SJCRH30 (cell line): ENCODE data around the gene HLCS. TPM values are rescaled to one million over a fixed set of nuclear protein-coding genes. Genes with fewer than 3 reads are reported as not detected.

ENCODE experiments used
- DNase-seq, 2 experiments: peaks; one replicate each; pipeline ENCODE4 v3.0.0-alpha.2; 2015 to 2020
- H3K27ac ChIP-seq: fragments of 250-450 bp; sonication (Bioruptor Pico); 2 replicates; pipeline ENCODE4 v1.5.1; 2020; ENCODE audit warnings: mild to moderate bottlenecking, moderate library complexity
- H3K27me3 ChIP-seq: fragments of 250-450 bp; sonication (Bioruptor Pico); 2 replicates; pipeline ENCODE4 v1.5.1; 2020; ENCODE audit warnings: mild to moderate bottlenecking, moderate library complexity
- H3K36me3 ChIP-seq: fragments of 250-450 bp; sonication (Bioruptor Pico); 2 replicates; pipeline ENCODE4 v1.5.1; 2020; ENCODE audit warnings: mild to moderate bottlenecking, moderate library complexity
- H3K4me1 ChIP-seq: fragments of 250-450 bp; sonication (Bioruptor Pico); 2 replicates; pipeline ENCODE4 v1.5.1; 2020; ENCODE audit warnings: mild to moderate bottlenecking, moderate library complexity
- H3K4me3 ChIP-seq: fragments of 250-450 bp; sonication (Bioruptor Pico); 2 replicates; pipeline ENCODE4 v1.5.1; 2020; ENCODE audit warnings: mild to moderate bottlenecking, moderate library complexity
- H3K9me3 ChIP-seq: fragments of 250-450 bp; sonication (Bioruptor Pico); replicated peaks from 2 replicates; pipeline ENCODE4 v1.5.1; 2020; ENCODE audit warnings: mild to moderate bottlenecking, moderate library complexity
- total RNA-seq: library from RNA; depleted of rRNA; stranded (reverse); fragments of >200 nt; shearing (Covaris generic); gene quantifications from 2 replicates; pipeline ENCODE4 v1.2.3, GENCODE V29; 2014

Gene HLCS
- total RNA-seq, 1 experiment from 2014 or later, result 15.3 TPM

DNA sequence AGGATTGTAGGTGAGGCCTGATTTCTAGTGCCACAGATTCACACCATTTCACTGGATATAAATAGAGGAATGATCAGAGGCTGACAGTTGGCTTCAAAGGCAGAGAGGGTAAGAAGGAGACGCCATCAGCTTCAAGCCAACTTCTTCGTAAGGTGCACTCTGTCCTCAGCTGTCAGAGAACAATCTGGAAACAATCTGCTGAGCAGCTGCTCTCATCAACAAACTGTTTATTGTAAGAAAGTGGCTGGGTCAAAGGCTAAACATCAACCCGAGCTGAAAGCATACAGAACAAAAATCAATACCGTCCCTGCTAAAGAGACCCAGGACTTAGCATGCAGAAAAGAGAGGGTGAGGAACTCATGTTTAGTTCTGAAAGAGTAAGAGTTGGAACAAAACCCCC lies 48.2 kb downstream of the HLCS start:
- Histone ChIP-seq H3K9me3 (0 out of 2 replicates have a peak, but pooled peaks cover 3% of the 10 kb centered on the region), H3K27ac (no peak overlapping the region), H3K4me3 (no peak overlapping the region), H3K27me3 (no peaks in the 10 kb centered on the region), H3K4me1 (no peaks in the 10 kb centered on the region), H3K36me3 (no peaks in the 10 kb centered on the region)
- no peak for DNase-seq

DNA sequence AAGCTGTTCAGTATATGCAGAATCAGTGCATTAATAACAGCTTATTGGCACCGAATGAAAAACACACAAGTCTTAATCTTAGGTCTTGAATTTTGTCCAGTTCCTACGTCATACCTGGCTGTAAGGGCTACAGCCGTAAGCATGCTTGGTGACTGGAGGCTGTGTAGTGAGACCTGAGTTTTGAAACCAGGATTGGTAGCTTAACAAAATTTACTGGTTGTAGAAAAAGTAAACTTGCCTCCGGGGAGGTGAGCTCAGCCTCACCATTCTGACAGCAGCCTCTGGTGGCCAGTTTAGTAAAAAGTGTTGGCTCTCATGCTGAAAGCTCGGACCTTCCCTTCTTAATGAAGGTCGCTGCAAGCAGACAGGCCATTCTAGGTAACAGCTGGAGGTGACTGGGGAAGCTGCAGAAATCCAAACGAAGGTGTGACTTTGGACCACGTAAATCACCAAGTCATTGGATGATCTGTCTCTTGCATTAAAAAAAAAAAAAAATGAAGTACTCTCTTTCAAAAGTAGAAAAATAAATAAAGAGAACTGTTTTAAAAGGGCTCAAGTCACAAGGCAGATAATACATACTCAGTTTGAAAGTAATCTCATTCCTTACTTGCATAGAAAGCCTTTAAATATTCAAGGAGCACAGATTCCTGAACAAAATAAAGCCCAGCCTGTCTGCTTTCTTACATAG lies 48.9 kb downstream of the HLCS start:
- no peak overlapping the region for H3K27ac ChIP-seq
- 0 out of 2 replicates have a peak, but pooled peaks cover 3% of the 10 kb centered on the region for H3K9me3 ChIP-seq
- peak in 1 of 2 experiments; percentile 18 for DNase-seq
- no peaks in the 10 kb centered on the region for H3K36me3 ChIP-seq
- H3K27me3 ChIP-seq, result no peaks in the 10 kb centered on the region
- no peaks in the 10 kb centered on the region for H3K4me1 ChIP-seq
- H3K4me3 ChIP-seq, result no peak overlapping the region

DNA sequence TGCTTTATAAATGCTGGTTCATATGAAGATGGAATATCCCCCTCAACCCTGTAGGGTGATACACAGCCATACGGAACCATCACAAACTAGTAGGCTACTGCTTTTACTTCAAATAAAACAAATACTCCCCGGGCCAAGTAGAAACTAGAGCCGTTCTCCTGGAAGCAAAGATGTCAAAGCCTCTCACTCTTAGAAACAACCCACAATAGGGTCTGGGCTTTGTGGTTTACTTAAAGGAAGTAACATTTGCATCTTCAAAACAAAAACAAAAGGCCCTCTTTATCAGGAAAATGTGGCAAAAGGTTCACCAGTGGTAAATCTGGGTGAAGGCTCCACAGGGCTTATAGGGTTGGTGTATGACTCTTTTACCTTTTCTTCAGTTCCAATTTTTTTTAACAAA lies 49.8 kb downstream of the HLCS start:
- Histone ChIP-seq H3K4me3 (no peak overlapping the region), H3K27me3 (no peaks in the 10 kb centered on the region), H3K4me1 (no peaks in the 10 kb centered on the region), H3K36me3 (no peaks in the 10 kb centered on the region), H3K27ac (no peak overlapping the region), H3K9me3 (0 out of 2 replicates have a peak, but pooled peaks cover 3% of the 10 kb centered on the region)
- no peak for DNase-seq

GRCh38 chr21:36915696-36916245 lies 50.7 kb downstream of the HLCS start:
- H3K9me3 ChIP-seq, result 0 out of 2 replicates have a peak, but pooled peaks cover 3% of the 10 kb centered on the region
- H3K27me3 ChIP-seq, result no peaks in the 10 kb centered on the region
- peaks cover 3% of the 10 kb centered on the region for H3K4me1 ChIP-seq
- H3K27ac ChIP-seq, result no peak overlapping the region
- DNase-seq, result no peak
- no peak overlapping the region for H3K4me3 ChIP-seq
- no peaks in the 10 kb centered on the region for H3K36me3 ChIP-seq

- no peak overlapping the region for H3K27ac ChIP-seq
- H3K9me3 ChIP-seq, result 0 out of 2 replicates have a peak, but pooled peaks cover 3% of the 10 kb centered on the region
- DNase-seq, result no peak
- no peaks in the 10 kb centered on the region for H3K27me3 ChIP-seq
- H3K4me1 ChIP-seq, result peaks cover 7% of the 10 kb centered on the region
- H3K4me3 ChIP-seq, result no peak overlapping the region
- H3K36me3 ChIP-seq, result no peaks in the 10 kb centered on the region
These were observed 51.3 kb downstream of the HLCS start for GRCh38 chr21:36915014-36915695.

DNA sequence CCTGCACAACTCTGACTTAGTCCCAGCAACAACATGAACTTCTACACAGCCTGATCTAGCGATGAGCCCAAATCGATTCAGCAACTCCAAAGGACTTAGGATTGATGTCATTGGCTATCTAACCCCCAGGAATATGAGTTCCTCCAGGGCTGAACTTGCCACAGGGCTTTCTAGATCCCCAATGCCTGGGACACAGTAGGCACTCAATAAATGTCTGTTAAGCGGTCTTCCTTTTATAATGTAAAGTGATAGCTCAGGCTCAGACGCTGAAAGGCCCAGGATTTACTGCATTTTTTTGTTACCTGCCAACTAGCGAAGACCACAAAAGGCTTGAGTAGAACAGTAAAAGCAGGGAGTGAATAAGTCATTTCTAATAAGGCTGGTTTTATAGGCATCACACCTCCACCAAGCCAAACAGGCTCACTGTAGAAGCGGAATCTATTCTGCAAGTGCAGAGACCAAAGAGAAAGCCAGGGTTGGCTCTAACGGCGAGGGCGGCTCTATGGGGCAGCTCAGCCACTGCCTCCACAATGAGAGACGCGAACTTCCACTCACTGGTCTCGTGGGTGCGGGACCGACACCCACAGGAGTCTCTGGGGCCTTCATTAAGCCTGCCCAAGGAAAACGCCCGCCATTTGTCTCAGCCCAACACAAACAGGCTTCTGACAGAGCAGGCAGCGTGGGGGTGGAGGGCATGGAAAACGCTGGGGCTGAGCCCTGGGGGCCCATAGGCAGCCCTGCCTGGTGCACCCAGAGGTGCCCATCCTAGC lies 52.0 kb downstream of the HLCS start:
- no peaks in the 10 kb centered on the region for H3K27me3 ChIP-seq

GRCh38 chr21:36913247-36914169 lies 53.0 kb downstream of the HLCS start:
- Histone ChIP-seq H3K4me1 (peaks cover 7% of the 10 kb centered on the region), H3K27me3 (no peaks in the 10 kb centered on the region), H3K4me3 (no peak overlapping the region), H3K9me3 (no peaks in the 10 kb centered on the region), H3K27ac (no peak overlapping the region), H3K36me3 (no peaks in the 10 kb centered on the region)
- DNase-seq, result no peak

More for the DNA sequence above, 52.0 kb downstream of the HLCS start:
- Histone ChIP-seq H3K36me3 (no peaks in the 10 kb centered on the region), H3K9me3 (0 out of 2 replicates have a peak, but pooled peaks cover 3% of the 10 kb centered on the region), H3K4me3 (no peak overlapping the region), H3K4me1 (peaks cover 7% of the 10 kb centered on the region), H3K27ac (no peak overlapping the region)
- DNase-seq, result no peak

DNA sequence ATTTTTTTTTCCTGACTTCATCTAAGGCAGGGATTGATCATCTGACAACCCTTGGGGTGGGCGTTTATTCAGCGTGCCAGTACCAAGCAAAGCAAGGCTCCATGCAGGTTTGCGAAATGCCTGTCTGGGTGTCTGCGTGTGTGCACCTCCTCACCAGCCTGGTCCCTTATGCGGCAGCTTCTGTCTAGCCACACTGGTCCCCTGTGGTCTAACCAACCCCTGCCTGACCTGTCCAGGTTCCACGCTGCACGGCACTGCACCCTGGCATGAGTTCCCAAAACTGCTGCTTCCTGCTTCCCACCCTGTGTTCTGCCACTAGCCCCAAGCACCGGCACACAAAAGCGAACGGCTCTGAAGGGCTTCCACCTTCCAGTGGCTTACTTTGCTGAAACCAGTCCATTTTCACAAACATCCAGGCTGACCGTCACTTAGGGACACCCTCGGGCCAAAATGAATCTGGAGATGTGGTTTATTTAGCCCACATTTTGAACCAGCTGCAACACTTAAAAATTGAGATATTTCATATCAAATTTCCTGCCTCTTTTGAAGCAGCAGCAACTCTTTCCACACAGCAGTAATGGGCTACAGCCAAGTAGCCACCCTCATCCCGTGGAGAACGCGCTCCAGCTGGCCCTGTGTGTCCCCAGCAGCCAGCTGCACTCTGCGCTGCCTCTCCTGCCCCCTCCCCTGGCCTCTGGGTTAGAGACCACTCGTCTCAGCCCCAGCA lies 55.7 kb downstream of the HLCS start:
- Histone ChIP-seq H3K9me3 (no peaks in the 10 kb centered on the region), H3K27me3 (no peaks in the 10 kb centered on the region), H3K4me1 (peaks cover 7% of the 10 kb centered on the region), H3K36me3 (no peaks in the 10 kb centered on the region), H3K4me3 (no peak overlapping the region), H3K27ac (no peak overlapping the region)
- DNase-seq, result peak; percentile 87 to 89

DNA sequence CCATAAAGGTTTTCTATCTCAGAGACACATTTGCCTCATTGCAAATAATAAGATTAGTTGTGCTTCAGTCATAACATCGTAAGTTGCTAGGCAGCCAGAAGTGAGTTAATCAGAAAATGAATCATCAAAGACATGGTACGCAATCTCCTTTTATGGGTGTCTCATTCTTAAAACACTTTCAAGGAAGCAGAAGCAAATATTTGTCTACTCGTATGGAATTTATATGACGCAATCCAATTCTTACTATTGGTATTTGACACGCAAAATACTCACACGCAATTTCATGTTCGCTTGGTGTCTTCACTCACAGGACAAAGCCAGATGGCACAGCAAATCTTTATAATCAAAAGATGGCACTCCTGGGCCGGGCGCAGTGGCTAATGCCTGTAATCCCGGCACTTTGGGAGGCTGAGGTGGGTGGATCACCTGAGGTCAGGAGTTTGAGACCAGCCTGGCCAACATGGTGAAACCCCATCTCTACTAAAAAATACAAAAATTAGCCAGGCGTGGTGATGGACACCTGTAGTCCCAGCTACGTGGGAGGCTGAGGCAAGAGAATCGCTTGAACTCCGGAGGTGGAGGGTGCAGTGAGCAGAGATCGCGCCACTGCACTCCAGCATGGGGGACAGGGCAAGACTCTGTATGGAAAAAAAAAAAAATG lies 56.4 kb downstream of the HLCS start:
- Histone ChIP-seq H3K27ac (no peak overlapping the region), H3K9me3 (no peaks in the 10 kb centered on the region), H3K4me1 (peaks cover 7% of the 10 kb centered on the region), H3K27me3 (no peaks in the 10 kb centered on the region), H3K36me3 (no peaks in the 10 kb centered on the region), H3K4me3 (no peak overlapping the region)
- no peak for DNase-seq

DNA sequence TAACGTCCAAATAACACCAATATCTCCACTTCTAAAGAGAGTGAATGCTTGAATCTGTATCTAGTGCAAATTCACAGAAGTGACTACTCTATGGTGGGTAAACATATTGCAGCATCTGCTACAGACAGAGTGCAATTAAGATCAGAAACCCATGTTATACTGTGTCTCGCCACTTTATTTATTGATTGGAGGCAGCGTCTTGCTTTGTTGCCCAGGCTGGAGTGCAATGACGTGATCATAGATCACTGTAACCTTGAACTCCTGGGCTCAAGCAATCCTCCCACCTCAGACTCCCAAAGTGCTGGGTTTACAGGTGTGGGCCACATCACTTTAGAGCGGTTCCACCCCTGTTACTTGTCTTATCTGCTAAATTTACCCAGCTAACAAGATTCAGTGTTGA lies 57.0 kb downstream of the HLCS start:
- no peaks in the 10 kb centered on the region for H3K36me3 ChIP-seq
- no peaks in the 10 kb centered on the region for H3K9me3 ChIP-seq
- no peak overlapping the region for H3K27ac ChIP-seq
- H3K4me1 ChIP-seq, result peaks cover 7% of the 10 kb centered on the region
- no peak overlapping the region for H3K4me3 ChIP-seq
- no peak for DNase-seq
- H3K27me3 ChIP-seq, result no peaks in the 10 kb centered on the region

DNA sequence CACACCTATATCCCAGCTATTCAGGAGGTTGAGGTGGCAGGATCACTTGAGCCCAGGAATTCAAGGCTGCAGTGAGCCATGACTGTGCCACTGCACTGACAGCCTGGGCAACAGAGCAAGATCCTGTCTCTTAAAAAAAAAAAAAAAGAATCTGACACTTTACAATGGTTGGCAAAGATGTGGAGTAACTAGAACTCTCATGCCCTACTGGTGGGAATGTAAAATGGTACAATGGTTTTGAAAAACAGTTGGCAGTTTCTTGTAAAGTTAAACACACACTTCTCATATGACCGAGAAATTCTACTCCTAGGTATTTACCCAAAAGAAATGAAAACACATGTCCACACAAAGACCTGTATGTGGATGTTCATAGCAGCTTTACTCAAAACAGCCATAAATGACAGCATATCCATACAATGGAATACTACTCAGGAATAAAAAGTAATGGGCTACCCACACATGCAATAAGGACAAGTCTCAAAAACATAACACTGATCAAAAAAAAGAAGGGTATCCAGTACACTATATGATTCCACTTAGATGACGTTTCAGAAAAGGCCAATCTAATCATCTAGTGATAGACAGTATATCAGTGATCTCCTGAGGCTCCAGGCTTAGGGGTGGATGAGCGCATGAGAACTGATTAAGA lies 58.1 kb downstream of the HLCS start:
- peaks cover 7% of the 10 kb centered on the region for H3K4me1 ChIP-seq

DNA sequence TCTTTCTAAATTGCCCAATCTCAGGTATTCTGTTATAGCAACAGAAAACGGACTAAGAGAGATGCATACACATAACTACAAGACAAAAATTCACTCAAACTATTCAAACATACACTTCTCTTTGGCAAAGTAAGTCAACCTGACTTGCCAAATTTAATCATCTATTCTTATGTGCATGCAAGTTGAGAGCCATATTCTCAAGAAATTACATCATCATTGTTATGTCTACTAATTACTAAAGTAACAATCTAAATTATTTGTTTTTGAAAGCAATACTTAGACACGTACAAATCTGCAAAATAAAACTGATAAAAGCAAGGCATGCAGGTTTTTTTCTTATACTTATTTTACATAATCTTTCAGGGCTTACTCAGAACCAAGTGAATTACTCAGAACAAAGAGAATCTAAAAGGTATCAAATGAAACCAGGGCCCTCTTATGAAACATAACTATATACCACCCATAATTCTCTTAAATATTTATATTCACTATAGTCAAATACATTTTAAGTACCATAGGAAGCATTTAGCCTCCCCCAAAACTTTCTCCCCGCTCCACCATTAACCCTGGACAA lies 62.3 kb downstream of the HLCS start:
- Histone ChIP-seq H3K36me3 (no peaks in the 10 kb centered on the region), H3K4me1 (no peaks in the 10 kb centered on the region), H3K27me3 (no peaks in the 10 kb centered on the region), H3K9me3 (no peaks in the 10 kb centered on the region), H3K4me3 (no peak overlapping the region), H3K27ac (no peak overlapping the region)
- no peak for DNase-seq

More for the DNA sequence above, 58.1 kb downstream of the HLCS start:
- no peak overlapping the region for H3K4me3 ChIP-seq
- no peaks in the 10 kb centered on the region for H3K27me3 ChIP-seq
- H3K36me3 ChIP-seq, result no peaks in the 10 kb centered on the region
- no peaks in the 10 kb centered on the region for H3K9me3 ChIP-seq
- no peak overlapping the region for H3K27ac ChIP-seq
- no peak for DNase-seq
